ENCODE results near the gene DUSP1.

Gene DUSP1

GRCh38 chr5:172777881-172778814 is 7.2 kb upstream of the DUSP1 start:
- no peak for DNase-seq (ENCODE audit: low read depth in 2 of 2)

- no peak for DNase-seq (ENCODE audit: low read depth in 2 of 2)
Observed at GRCh38 chr5:172776235-172776594, 5.2 kb upstream of the DUSP1 start.

GRCh38 chr5:172775326-172776234 is 4.6 kb upstream of the DUSP1 start:
- no peak for DNase-seq (ENCODE audit: low read depth in 2 of 2)

- no peak for DNase-seq (ENCODE audit: low read depth in 2 of 2)
Observed at GRCh38 chr5:172774561-172775315, 3.7 kb upstream of the DUSP1 start.

- no peak for DNase-seq (ENCODE audit: low read depth in 2 of 2)
Observed at GRCh38 chr5:172773481-172774469, 2.8 kb upstream of the DUSP1 start.

GRCh38 chr5:172772112-172772906 is 1.3 kb upstream of the DUSP1 start:
- peak; percentile 83 to 85 for DNase-seq (ENCODE audit: low read depth in 2 of 2)

- no peak for DNase-seq (ENCODE audit: low read depth in 2 of 2)
Observed at GRCh38 chr5:172771439-172772111, 580 bp upstream of the DUSP1 start.

- no peak for DNase-seq (ENCODE audit: low read depth in 2 of 2)
Observed at GRCh38 chr5:172770374-172770674, 671 bp downstream of the DUSP1 start.

GRCh38 chr5:172769616-172770373 is 1.2 kb downstream of the DUSP1 start:
- no peak for DNase-seq (ENCODE audit: low read depth in 2 of 2)

- no peak for DNase-seq (ENCODE audit: low read depth in 2 of 2)
Observed at GRCh38 chr5:172769342-172769615, 1.7 kb downstream of the DUSP1 start.

- no peak for DNase-seq (ENCODE audit: low read depth in 2 of 2)
Observed at GRCh38 chr5:172768573-172769341, 2.2 kb downstream of the DUSP1 start.

GRCh38 chr5:172768098-172768572 is 2.9 kb downstream of the DUSP1 start:
- no peak for DNase-seq (ENCODE audit: low read depth in 2 of 2)

- no peak for DNase-seq (ENCODE audit: low read depth in 2 of 2)
Observed at GRCh38 chr5:172766287-172767108, 4.5 kb downstream of the DUSP1 start.

GRCh38 chr5:172765766-172766286 is 5.2 kb downstream of the DUSP1 start:
- no peak for DNase-seq (ENCODE audit: low read depth in 2 of 2)

GRCh38 chr5:172764861-172765765 is 5.9 kb downstream of the DUSP1 start:
- peak; percentile 98 for DNase-seq (ENCODE audit: low read depth in 2 of 2)

- DNase-seq (ENCODE audit: low read depth in 2 of 2), result no peak
Observed at GRCh38 chr5:172763120-172763464, 7.9 kb downstream of the DUSP1 start.
